IPS-18c (cell line): ENCODE measurements around the gene BIVM.

ENCODE experiments used
- H3K4me3 ChIP-seq: 2 replicates; pipeline ENCODE4 v1.7.0; 2013; ENCODE audit warnings: low read depth, mild to moderate bottlenecking, low read length, moderate library complexity; ENCODE audit not compliant: insufficient read depth
- H3K9me3 ChIP-seq: one replicate; pipeline ENCODE4 v1.6.1; 2013; ENCODE audit warnings: mild to moderate bottlenecking, low read length, moderate library complexity; ENCODE audit not compliant: control insufficient read depth, insufficient read depth

Gene BIVM

GRCh38 chr13:102798581-102799425 is at the start of gene BIVM, which contains the start of gene POGLUT2:
Gene BIVM (plus strand): TSS chr13:102799119. CDS start chr13:102807268, 8,149 bp downstream.
Gene POGLUT2 (minus strand): TSS chr13:102798976. CDS start chr13:102798670, 306 bp downstream.
- H3K9me3 ChIP-seq = no peaks in the 10 kb centered on the region
- H3K4me3 ChIP-seq = peak within 1 kb of the TSS; percentile 83

- H3K4me3 ChIP-seq = no peak overlapping the region
- no peaks in the 10 kb centered on the region for H3K9me3 ChIP-seq
Observed at GRCh38 chr13:102751886-102752285, 47.0 kb upstream of the BIVM start.

- H3K9me3 ChIP-seq = no peaks in the 10 kb centered on the region
- H3K4me3 ChIP-seq = no peak overlapping the region
Observed at GRCh38 chr13:102757006-102757405, 41.9 kb upstream of the BIVM start.

- Histone ChIP-seq H3K9me3 (no peaks in the 10 kb centered on the region), H3K4me3 (no peak overlapping the region)
Observed at GRCh38 chr13:102758842-102759241, 40.1 kb upstream of the BIVM start.

- no peak overlapping the region for H3K4me3 ChIP-seq
- no peaks in the 10 kb centered on the region for H3K9me3 ChIP-seq
Observed at GRCh38 chr13:102761071-102761470, 37.8 kb upstream of the BIVM start.

GRCh38 chr13:102763741-102764140 is 35.2 kb upstream of the BIVM start:
- no peak overlapping the region for H3K4me3 ChIP-seq
- no peaks in the 10 kb centered on the region for H3K9me3 ChIP-seq

- Histone ChIP-seq H3K4me3 (no peak overlapping the region), H3K9me3 (no peaks in the 10 kb centered on the region)
Observed at GRCh38 chr13:102768909-102769308, 30.0 kb upstream of the BIVM start.

GRCh38 chr13:102769679-102770078 is 29.2 kb upstream of the BIVM start:
- H3K4me3 ChIP-seq = no peak overlapping the region
- no peaks in the 10 kb centered on the region for H3K9me3 ChIP-seq

GRCh38 chr13:102770435-102770834 is 28.5 kb upstream of the BIVM start:
- H3K9me3 ChIP-seq = no peaks in the 10 kb centered on the region
- H3K4me3 ChIP-seq = no peak overlapping the region

- Histone ChIP-seq H3K4me3 (no peak overlapping the region), H3K9me3 (no peaks in the 10 kb centered on the region)
Observed at GRCh38 chr13:102771298-102772041, 27.4 kb upstream of the BIVM start.

GRCh38 chr13:102772042-102772425 is 26.9 kb upstream of the BIVM start:
- no peaks in the 10 kb centered on the region for H3K9me3 ChIP-seq
- H3K4me3 ChIP-seq = no peak overlapping the region

- Histone ChIP-seq H3K9me3 (no peaks in the 10 kb centered on the region), H3K4me3 (peak within 1 kb of the TSS; percentile 51)
Observed at GRCh38 chr13:102773441-102774213, 25.3 kb upstream of the BIVM start, which contains the start of gene TEX30. Gene TEX30 (minus strand): TSS chr13:102773786. CDS start chr13:102770026, 3,760 bp downstream.

GRCh38 chr13:102774214-102774568 is 24.7 kb upstream of the BIVM start:
- H3K9me3 ChIP-seq = no peaks in the 10 kb centered on the region
- peak overlapping the region; percentile 51; the same call in 1 of the 2 replicates for H3K4me3 ChIP-seq

GRCh38 chr13:102774591-102775520 is 24.1 kb upstream of the BIVM start:
- H3K4me3 ChIP-seq = no peak overlapping the region
- no peaks in the 10 kb centered on the region for H3K9me3 ChIP-seq

GRCh38 chr13:102776271-102776670 is 22.6 kb upstream of the BIVM start:
- H3K4me3 ChIP-seq = no peak overlapping the region
- H3K9me3 ChIP-seq = no peaks in the 10 kb centered on the region

- H3K4me3 ChIP-seq = no peak overlapping the region
Observed at GRCh38 chr13:102777736-102778135, 21.2 kb upstream of the BIVM start.

More at GRCh38 chr13:102777736-102778135, 21.2 kb upstream of the BIVM start:
- peaks cover 5% of the 10 kb centered on the region for H3K9me3 ChIP-seq
